Epithelial cell of esophagus (primary cell): ENCODE results near the gene ZNF80.

Experiments
- DNase-seq: peaks from one replicate; pipeline ENCODE4 v3.0.0; 2010; ENCODE audit warnings: low read depth
- H3K4me3 ChIP-seq: 2 replicates; pipeline ENCODE4 v1.5.1; 2011; ENCODE audit warnings: mild to moderate bottlenecking, low read length, control low read depth
- CTCF ChIP-seq: IDR thresholded peaks from 2 replicates; pipeline ENCODE4 v1.5.1; 2011; ENCODE audit warnings: low read depth, mild to moderate bottlenecking, low read length, control low read depth, inconsistent platforms; ENCODE audit not compliant: insufficient read depth; ENCODE audit errors: missing control alignments

The ZNF80 gene

GRCh38 chr3:114221165-114221880 is 16.1 kb downstream of the ZNF80 start:
- no peak for TF ChIP-seq CTCF
- DNase-seq: no peak
- no peak overlapping the region for H3K4me3 ChIP-seq

- no peak for TF ChIP-seq CTCF
- no peak for DNase-seq
- H3K4me3 ChIP-seq: no peak overlapping the region
These were observed 17.6 kb downstream of the ZNF80 start for GRCh38 chr3:114219741-114220140.

- TF ChIP-seq CTCF: no peak
- no peak overlapping the region for H3K4me3 ChIP-seq
- no peak for DNase-seq
These were observed 18.7 kb downstream of the ZNF80 start for GRCh38 chr3:114218578-114219185.

- no peak overlapping the region for H3K4me3 ChIP-seq
- no peak for DNase-seq
- TF ChIP-seq CTCF: no peak
These were observed 19.4 kb downstream of the ZNF80 start for GRCh38 chr3:114218006-114218405.

- DNase-seq: no peak
- H3K4me3 ChIP-seq: no peak overlapping the region
- no peak for TF ChIP-seq CTCF
These were observed 20.1 kb downstream of the ZNF80 start for GRCh38 chr3:114217266-114217665.

- no peak overlapping the region for H3K4me3 ChIP-seq
- no peak for DNase-seq
- TF ChIP-seq CTCF: no peak
These were observed 21.0 kb downstream of the ZNF80 start for GRCh38 chr3:114216186-114216970.
